HepG2 (cell line): ENCODE results near the gene SV2A. TPM values are rescaled to one million over a fixed set of nuclear protein-coding genes. Genes with fewer than 3 reads are reported as not detected.

Source experiments
- ASH2L ChIP-seq: fragments of 300-600, 200-600 bp; sonication (generic); IDR thresholded peaks from 2 replicates; pipeline ENCODE4 v1.7.0; 2017; ENCODE audit warnings: low read depth, mild to moderate bottlenecking, moderate library complexity, mixed read lengths, low read length; ENCODE audit not compliant: insufficient read length
- ETV5 ChIP-seq: IDR thresholded peaks from 2 replicates; pipeline ENCODE4 v1.6.1; 2018; ENCODE audit warnings: missing biosample characterization, missing genetic modification reagents, inconsistent platforms, borderline replicate concordance
- FOXO1 ChIP-seq: sonication (generic); formaldehyde crosslinking; IDR thresholded peaks from 2 replicates; pipeline ENCODE4 v1.4.0; 2020; ENCODE audit warnings: missing genetic modification reagents
- GABPA ChIP-seq, 2 experiments: IDR thresholded peaks; 2 replicates each; pipeline ENCODE4 v1.6.1; 2011 to 2016; ENCODE audit warnings: low read depth in 2 of 2, low read length in 1 of 2, missing biosample characterization in 1 of 2, missing genetic modification characterization in 1 of 2
- IRF2 ChIP-seq: IDR thresholded peaks from 2 replicates; pipeline ENCODE4 v1.6.1; 2018; ENCODE audit warnings: missing genetic modification reagents, missing compliant biosample characterization
- MEIS2 ChIP-seq: sonication (generic); formaldehyde crosslinking; IDR thresholded peaks from 2 replicates; pipeline ENCODE4 v1.9.0; 2021; ENCODE audit warnings: mild to moderate bottlenecking, missing genetic modification reagents
- POLR2A ChIP-seq, 2 experiments: IDR thresholded peaks; 2 replicates each; pipeline ENCODE4 v1.6.1; 2011; ENCODE audit warnings: low read depth in 2 of 2, low read length in 2 of 2, mild to moderate bottlenecking in 1 of 2, moderate library complexity in 1 of 2; ENCODE audit not compliant: insufficient read depth in 1 of 2
- RAD21 ChIP-seq: fragments of 450-650 bp; formaldehyde crosslinking; IDR thresholded peaks from 2 replicates; pipeline ENCODE4 v1.5.0; 2020; ENCODE audit warnings: mild to moderate bottlenecking
- REL ChIP-seq: sonication (generic); formaldehyde crosslinking; conservative IDR thresholded peaks from 2 replicates; pipeline ENCODE4 v1.8.0; 2022; ENCODE audit warnings: mild to moderate bottlenecking, missing genetic modification reagents, moderate library complexity
- SP2 ChIP-seq: sonication (generic); formaldehyde crosslinking; IDR thresholded peaks from 2 replicates; pipeline ENCODE4 v1.5.1; 2020; ENCODE audit warnings: mild to moderate bottlenecking, missing genetic modification reagents
- YEATS4 ChIP-seq: sonication (generic); formaldehyde crosslinking; IDR thresholded peaks from 2 replicates; pipeline ENCODE4 v1.4.0; 2020; ENCODE audit warnings: missing genetic modification reagents, borderline replicate concordance
- ZC3H13 ChIP-seq: sonication (generic); formaldehyde crosslinking; IDR thresholded peaks from 2 replicates; pipeline ENCODE4 v1.8.1; 2023; ENCODE audit warnings: mild to moderate bottlenecking, missing genetic modification reagents, moderate library complexity
- ZKSCAN1 ChIP-seq: fragments of 150-350 bp; IDR thresholded peaks from 2 replicates; pipeline ENCODE4 v1.6.1; 2014; ENCODE audit warnings: low read length
- ZNF136 ChIP-seq: sonication (generic); formaldehyde crosslinking; IDR thresholded peaks from 2 replicates; pipeline ENCODE4 v1.8.1; 2022; ENCODE audit warnings: low read depth, mild to moderate bottlenecking, moderate library complexity, missing genetic modification reagents
- ZNF143 ChIP-seq: sonication (generic); formaldehyde crosslinking; IDR thresholded peaks from 2 replicates; pipeline ENCODE4 v1.4.0; 2020; ENCODE audit warnings: missing genetic modification reagents
- ZNF501 ChIP-seq: sonication (generic); formaldehyde crosslinking; IDR thresholded peaks from 2 replicates; pipeline ENCODE4 v1.5.1; 2020; ENCODE audit warnings: mild to moderate bottlenecking, moderate library complexity, missing genetic modification reagents
- ZNF574 ChIP-seq: sonication (generic); formaldehyde crosslinking; IDR thresholded peaks from 2 replicates; pipeline ENCODE4 v1.4.0; 2020; ENCODE audit warnings: missing genetic modification reagents
- ZNF614 ChIP-seq: IDR thresholded peaks from 2 replicates; pipeline ENCODE4 v1.6.1; 2018; ENCODE audit warnings: missing biosample characterization, missing genetic modification reagents, inconsistent platforms, borderline replicate concordance
- ZNF687 ChIP-seq: sonication (generic); formaldehyde crosslinking; IDR thresholded peaks from 2 replicates; pipeline ENCODE4 v1.5.1; 2020; ENCODE audit warnings: mild to moderate bottlenecking, missing genetic modification reagents, moderate library complexity
- ZNF790 ChIP-seq: sonication (generic); formaldehyde crosslinking; IDR thresholded peaks from 2 replicates; pipeline ENCODE4 v1.8.0; 2022; ENCODE audit warnings: missing genetic modification reagents, mild to moderate bottlenecking, borderline replicate concordance
- polyA plus RNA-seq, 8 experiments: library from polyadenylated mRNA; depleted of rRNA in 3 of 8; stranded (reverse) in 7 of 8; unstranded in 1 of 8; fragments of >200 nt; fragmentation: Illumina TruSeq in 4 of 8; extraction: Trizol in 4 of 8; gene quantifications; 2 replicates each; pipeline versions ENCODE4 v1.2.1 to v1.2.3, GENCODE V29; 2011 to 2016; ENCODE audit warnings: low read depth in 4 of 8, missing spikeins in 1 of 8, mixed read lengths in 1 of 8; ENCODE audit not compliant: insufficient read depth in 1 of 8
- total RNA-seq, 5 experiments: library from RNA; depleted of rRNA; stranded (reverse); fragments of >200 nt; fragmentation: Illumina TruSeq; extraction: Trizol; gene quantifications; 2 replicates each; pipeline ENCODE4 v1.2.3, GENCODE V29; 2016; ENCODE audit warnings: low read depth in 1 of 5
- TF ChIP-seq, protein P1 (sequence below): sonication (generic); formaldehyde crosslinking; conservative IDR thresholded peaks from 2 replicates; pipeline ENCODE4 v1.4.0; 2020; ENCODE audit warnings: missing genetic modification reagents

Gene SV2A
- total and polyA plus RNA-seq, 2 of the 13 experiments (the other 11 are each of a cell fraction or from before 2014, with no cell fraction given): 0.84 to 1.9 TPM

DNA sequence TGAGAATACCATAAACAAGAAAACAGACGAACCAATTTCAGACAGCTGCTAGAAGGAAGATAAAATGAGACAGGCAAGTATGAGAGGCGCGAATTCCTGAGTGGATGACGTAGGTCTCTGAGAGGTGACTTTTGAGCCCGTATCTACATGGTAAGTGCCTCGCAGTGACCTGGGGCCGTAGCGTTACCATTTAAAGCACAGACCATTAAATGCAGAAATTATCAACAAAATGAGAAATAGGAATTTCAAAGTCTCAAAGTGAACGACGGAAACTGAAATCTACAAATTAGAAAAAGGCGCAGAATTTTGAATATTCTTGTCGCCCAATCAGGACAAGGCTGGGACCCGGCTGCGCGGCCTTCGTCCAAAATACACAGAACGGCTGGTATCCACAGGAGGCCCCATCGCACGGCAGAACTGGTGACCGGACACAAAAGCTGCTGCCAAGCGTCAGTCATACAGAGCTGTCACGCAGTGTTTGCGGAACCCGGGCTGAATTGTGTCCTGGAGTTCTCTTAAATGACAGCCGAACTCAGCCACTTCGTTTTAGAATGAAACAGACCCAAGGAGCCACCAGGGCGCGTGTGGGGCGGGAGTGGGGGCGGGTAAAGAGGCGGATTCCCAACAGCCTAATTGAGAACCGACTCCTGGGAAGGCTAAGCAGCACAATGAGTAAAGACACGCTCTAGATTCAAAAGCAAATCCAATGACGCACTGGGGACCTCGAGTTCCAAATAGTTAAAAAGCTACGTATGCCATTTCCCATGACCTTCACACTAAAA is 32.1 kb downstream of the SV2A start (continued):
- TF ChIP-seq ZNF574: no peak
- peak; percentile 1; the same call in 1 of the 2 replicates for TF ChIP-seq FOXO1 (CRISPR knock-in tag)
- TF ChIP-seq YEATS4 (CRISPR knock-in tag): no peak
- TF ChIP-seq RAD21 (CRISPR knock-in tag): no peak
- peak; percentile 39; the same call in 1 of the 2 replicates for TF ChIP-seq ETV5
- TF ChIP-seq ZNF614: 0 out of 2 replicates have a peak, but pooled peaks have one; percentile 26
- TF ChIP-seq ZNF136 (CRISPR knock-in tag): 0 out of 2 replicates have a peak, but pooled peaks have one; percentile 72
- peak; percentile 42 for TF ChIP-seq ASH2L
- TF ChIP-seq SP2 (CRISPR knock-in tag): no peak
- peak; percentile 60 for TF ChIP-seq ZNF687
- TF ChIP-seq MEIS2 (CRISPR knock-in tag): peak; percentile 71; the same call in 1 of the 2 replicates
- no peak for TF ChIP-seq ZNF143 (CRISPR knock-in tag)
- TF ChIP-seq, protein P1, sequence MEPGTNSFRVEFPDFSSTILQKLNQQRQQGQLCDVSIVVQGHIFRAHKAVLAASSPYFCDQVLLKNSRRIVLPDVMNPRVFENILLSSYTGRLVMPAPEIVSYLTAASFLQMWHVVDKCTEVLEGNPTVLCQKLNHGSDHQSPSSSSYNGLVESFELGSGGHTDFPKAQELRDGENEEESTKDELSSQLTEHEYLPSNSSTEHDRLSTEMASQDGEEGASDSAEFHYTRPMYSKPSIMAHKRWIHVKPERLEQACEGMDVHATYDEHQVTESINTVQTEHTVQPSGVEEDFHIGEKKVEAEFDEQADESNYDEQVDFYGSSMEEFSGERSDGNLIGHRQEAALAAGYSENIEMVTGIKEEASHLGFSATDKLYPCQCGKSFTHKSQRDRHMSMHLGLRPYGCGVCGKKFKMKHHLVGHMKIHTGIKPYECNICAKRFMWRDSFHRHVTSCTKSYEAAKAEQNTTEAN (CRISPR knock-in tag): 0 out of 2 replicates have a peak, but pooled peaks have one; percentile 32
- no peak for TF ChIP-seq GABPA (IDR thresholded peaks at IDR 0.05; ENCODE audit: low read depth, low read length)
- 0 out of 2 replicates have a peak, but pooled peaks have one; percentile 8 for TF ChIP-seq GABPA (CRISPR knock-in tag; IDR thresholded peaks at IDR 0.05; ENCODE audit: low read depth)
- TF ChIP-seq ZNF790 (CRISPR knock-in tag): 0 out of 2 replicates have a peak, but pooled peaks have one; percentile 16
- 0 out of 2 replicates have a peak, but pooled peaks have one; percentile 0 for TF ChIP-seq IRF2
- TF ChIP-seq ZNF501 (CRISPR knock-in tag): peak; percentile 45
- TF ChIP-seq POLR2A (IDR thresholded peaks at IDR 0.05; ENCODE audit: insufficient read depth in 1 of 2, low read depth in 2 of 2, low read length in 2 of 2): peak; percentile 51 to 93
- 0 out of 2 replicates have a peak, but pooled peaks have one; percentile 20 for TF ChIP-seq ZKSCAN1
- TF ChIP-seq REL (CRISPR knock-in tag): 0 out of 2 replicates have a peak, but pooled peaks have one; percentile 42
- peak; percentile 23; the same call in 1 of the 2 replicates for TF ChIP-seq ZC3H13
